HEK293T (cell line): Measurements from ENCODE around the gene RAB6A.

Experiments
- BHLHE40 ChIP-seq: fragments of 450-650 bp; IDR thresholded peaks from 2 replicates; pipeline ENCODE4 v1.6.1; 2016; ENCODE audit warnings: mild to moderate bottlenecking, moderate library complexity, borderline replicate concordance
- FOXM1 ChIP-seq: fragments of 450-650 bp; IDR thresholded peaks from 2 replicates; pipeline ENCODE4 v1.6.1; 2017; ENCODE audit warnings: mild to moderate bottlenecking, borderline replicate concordance
- L3MBTL2 ChIP-seq: fragments of 450-650 bp; conservative IDR thresholded peaks from 2 replicates; pipeline ENCODE4 v1.6.1; 2016; ENCODE audit warnings: mild to moderate bottlenecking
- SUZ12 ChIP-seq: fragments of 450-650 bp; IDR thresholded peaks from 2 replicates; pipeline ENCODE4 v1.6.1; 2016; ENCODE audit warnings: mild to moderate bottlenecking
- ZNF384 ChIP-seq: fragments of 450-650 bp; IDR thresholded peaks from 2 replicates; pipeline ENCODE4 v1.6.1; 2016
- TF ChIP-seq, protein P1 (sequence below): fragments of 450-650 bp; IDR thresholded peaks from 2 replicates; pipeline ENCODE4 v1.6.1; 2016

DNA sequence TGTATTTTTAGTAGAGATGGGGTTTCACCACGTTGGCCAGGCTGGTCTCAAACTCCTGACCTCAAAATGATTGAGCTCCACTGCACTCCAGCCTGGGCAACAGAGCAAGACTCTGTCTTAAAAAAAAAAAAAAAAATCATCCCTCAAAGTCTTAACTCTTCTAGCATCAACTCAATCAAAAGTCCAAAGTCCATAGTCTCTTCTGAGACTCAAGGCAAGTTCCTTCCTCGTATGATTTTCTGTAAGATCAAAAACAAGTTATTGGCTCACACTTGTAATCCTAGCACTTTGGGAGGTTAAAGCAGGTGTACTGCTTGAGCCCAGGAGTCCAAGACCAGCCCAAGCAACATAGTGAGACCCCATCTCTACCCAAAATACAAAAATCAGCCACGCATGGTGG lies 90.1 kb downstream of the RAB6A start:
- no peak for TF ChIP-seq BHLHE40
- TF ChIP-seq ZNF384 = no peak
- no peak for TF ChIP-seq L3MBTL2
- TF ChIP-seq FOXM1 = no peak
- TF ChIP-seq, protein P1, sequence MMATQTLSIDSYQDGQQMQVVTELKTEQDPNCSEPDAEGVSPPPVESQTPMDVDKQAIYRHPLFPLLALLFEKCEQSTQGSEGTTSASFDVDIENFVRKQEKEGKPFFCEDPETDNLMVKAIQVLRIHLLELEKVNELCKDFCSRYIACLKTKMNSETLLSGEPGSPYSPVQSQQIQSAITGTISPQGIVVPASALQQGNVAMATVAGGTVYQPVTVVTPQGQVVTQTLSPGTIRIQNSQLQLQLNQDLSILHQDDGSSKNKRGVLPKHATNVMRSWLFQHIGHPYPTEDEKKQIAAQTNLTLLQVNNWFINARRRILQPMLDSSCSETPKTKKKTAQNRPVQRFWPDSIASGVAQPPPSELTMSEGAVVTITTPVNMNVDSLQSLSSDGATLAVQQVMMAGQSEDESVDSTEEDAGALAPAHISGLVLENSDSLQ = no peak
- no peak for TF ChIP-seq SUZ12
